HG03558 (cell line): ENCODE data around the gene DRC7.
"Not testable (repeated sequence)": the region's sequence is repeated elsewhere in the genome, so short reads cannot be mapped to it uniquely, and the experiment has no call there.

Experiments
- ATAC-seq: cut with Tn5 transposase; IDR thresholded peaks from one replicate; pipeline ENCODE4 v1.9.1; 2021; ENCODE audit warnings: moderate number of reproducible peaks; ENCODE audit not compliant: unreplicated experiment; ENCODE audit errors: extremely low read depth

DRC7 gene

GRCh38 chr16:57746316-57746715 is 51.7 kb downstream of the DRC7 start:
- not testable (repeated sequence) for ATAC-seq

GRCh38 chr16:57747091-57747490 is 52.5 kb downstream of the DRC7 start:
- ATAC-seq = no peak

GRCh38 chr16:57747496-57747895 is 52.9 kb downstream of the DRC7 start:
- no peak for ATAC-seq

GRCh38 chr16:57747996-57748395 is 53.4 kb downstream of the DRC7 start:
- no peak for ATAC-seq

- no peak for ATAC-seq
These were observed 54.0 kb downstream of the DRC7 start for GRCh38 chr16:57748596-57748995.

GRCh38 chr16:57749101-57749692 is 54.6 kb downstream of the DRC7 start:
- no peak for ATAC-seq

- ATAC-seq = no peak
These were observed 55.3 kb downstream of the DRC7 start for GRCh38 chr16:57749856-57750452.

GRCh38 chr16:57750796-57751538 is 56.4 kb downstream of the DRC7 start:
- ATAC-seq = no peak

GRCh38 chr16:57751539-57752202 is 57.1 kb downstream of the DRC7 start:
- no peak for ATAC-seq

- ATAC-seq = no peak
These were observed 57.6 kb downstream of the DRC7 start for GRCh38 chr16:57752203-57752580.

GRCh38 chr16:57752581-57753447 is 58.2 kb downstream of the DRC7 start:
- ATAC-seq = no peak

GRCh38 chr16:57753448-57754353 is 59.1 kb downstream of the DRC7 start:
- ATAC-seq = no peak

GRCh38 chr16:57754354-57755060 is 59.9 kb downstream of the DRC7 start:
- ATAC-seq = no peak

GRCh38 chr16:57755061-57755684 is 60.6 kb downstream of the DRC7 start:
- no peak for ATAC-seq

- ATAC-seq = no peak
These were observed 61.3 kb downstream of the DRC7 start for GRCh38 chr16:57755726-57756423.

- ATAC-seq = no peak
These were observed 62.1 kb downstream of the DRC7 start for GRCh38 chr16:57756424-57757325.
